Stimulated activated CD8-positive, alpha-beta memory T cell treated with anti-CD3 and anti-CD28 coated beads, Interleukin-2, amount 100 ng/mL, for 1 hour (primary cell): ENCODE results near the gene DMGDH.
A peak's percentile ranks its signal among the peaks of the same experiment; 100 is the strongest.

Experiments used
- DNase-seq, 2 donors: peaks; one replicate each; pipeline ENCODE4 v3.0.0-alpha.2; 2020; ENCODE audit warnings: low read depth in 2 of 2

The DMGDH gene

DNA sequence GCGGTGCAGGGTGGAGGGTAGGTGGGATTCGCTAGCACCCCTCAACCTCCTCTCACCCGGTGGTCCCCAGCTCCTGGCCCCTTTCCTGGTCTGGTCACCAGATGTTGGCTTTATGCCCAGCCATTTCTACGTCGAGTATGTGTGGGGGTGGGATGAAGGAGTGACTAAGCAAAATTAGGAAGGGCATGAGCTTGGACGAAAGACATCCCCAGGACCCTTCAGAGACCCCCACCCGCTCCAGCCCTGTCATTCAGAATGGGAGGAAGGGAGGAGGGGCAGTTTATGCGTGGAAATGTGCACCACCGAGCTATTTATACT, 835 bp upstream of the DMGDH start:
- DNase-seq, result no peak

DNA sequence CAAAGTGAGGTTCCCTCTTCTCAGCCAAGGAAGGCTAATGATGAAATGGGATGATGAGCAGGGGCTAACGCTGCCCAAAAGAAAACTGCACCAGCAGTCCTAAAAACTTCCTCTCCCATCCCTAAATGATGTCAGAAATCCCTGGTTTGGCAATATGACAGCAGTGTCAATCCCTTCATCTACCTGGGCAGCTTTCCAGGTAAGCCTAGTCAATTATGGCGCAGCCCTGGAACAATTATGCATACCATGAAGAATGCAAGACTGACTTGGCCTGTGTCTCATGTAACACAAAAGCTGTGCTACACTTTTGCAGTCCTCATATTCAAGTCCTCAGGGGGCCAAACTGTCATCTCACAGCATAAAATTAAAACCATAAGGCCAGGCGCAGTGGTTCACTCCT, 7.0 kb downstream of the DMGDH start:
- no peak for DNase-seq

DNA sequence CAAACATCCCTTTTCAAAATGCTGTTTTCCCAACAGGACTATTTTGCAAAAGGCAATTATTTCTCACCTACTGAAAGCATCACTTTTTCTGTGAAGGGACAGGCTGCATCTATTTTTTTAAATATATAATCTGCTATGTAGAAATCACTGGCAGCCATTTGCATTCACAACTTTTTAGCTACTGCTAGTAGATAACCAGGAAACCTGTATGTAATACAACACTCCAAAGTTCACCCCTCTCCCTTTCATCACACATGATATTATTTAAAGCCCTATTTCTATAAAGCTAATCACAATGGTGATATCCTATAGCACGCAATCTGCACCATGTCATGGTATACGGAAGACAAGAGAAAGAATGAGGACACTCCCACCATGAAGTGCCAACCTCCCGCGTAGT, 9.8 kb downstream of the DMGDH start:
- no peak for DNase-seq

GRCh38 chr5:79056847-79057246, 12.6 kb downstream of the DMGDH start:
- DNase-seq, result no peak

DNA sequence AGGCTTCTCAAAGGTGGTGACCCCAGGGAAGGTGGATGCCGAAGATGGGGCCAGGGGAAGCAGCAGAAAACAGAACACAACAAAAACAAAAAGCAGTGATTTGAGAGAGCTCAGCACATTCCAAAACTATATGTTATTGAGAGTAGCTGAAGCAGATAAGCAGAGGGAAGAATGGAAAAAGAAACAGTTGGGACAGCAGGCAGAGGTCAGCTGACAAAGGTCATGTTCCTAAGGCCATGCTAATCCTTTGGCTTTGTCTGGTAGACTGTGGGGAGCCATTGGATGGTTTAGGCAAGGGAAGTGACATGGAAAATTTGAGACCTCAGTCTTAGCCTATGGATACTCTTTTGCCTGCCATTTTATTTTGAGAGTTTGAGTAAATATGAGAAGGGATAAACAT, 14.5 kb downstream of the DMGDH start:
- DNase-seq, result no peak

GRCh38 chr5:79053321-79053720, 16.2 kb downstream of the DMGDH start:
- no peak for DNase-seq

DNA sequence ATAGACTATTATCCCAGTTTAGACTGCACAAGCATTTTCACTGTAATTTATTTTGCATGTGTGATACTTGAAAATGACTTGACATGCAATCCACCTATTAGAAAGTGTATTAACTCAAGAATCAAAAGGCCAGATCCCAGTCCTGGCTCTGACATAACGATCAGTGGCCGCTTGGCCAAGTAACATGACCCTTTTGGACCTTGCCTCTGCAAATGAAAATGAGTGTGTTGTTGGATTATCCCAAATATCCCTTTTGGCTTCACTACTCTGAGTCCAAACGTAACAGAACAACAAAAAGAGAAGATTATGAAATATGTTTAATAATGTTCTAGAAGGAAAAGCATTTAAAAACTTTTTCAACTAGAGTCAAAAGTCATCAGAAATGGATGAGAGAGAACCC, 19.0 kb downstream of the DMGDH start:
- DNase-seq, result no peak

DNA sequence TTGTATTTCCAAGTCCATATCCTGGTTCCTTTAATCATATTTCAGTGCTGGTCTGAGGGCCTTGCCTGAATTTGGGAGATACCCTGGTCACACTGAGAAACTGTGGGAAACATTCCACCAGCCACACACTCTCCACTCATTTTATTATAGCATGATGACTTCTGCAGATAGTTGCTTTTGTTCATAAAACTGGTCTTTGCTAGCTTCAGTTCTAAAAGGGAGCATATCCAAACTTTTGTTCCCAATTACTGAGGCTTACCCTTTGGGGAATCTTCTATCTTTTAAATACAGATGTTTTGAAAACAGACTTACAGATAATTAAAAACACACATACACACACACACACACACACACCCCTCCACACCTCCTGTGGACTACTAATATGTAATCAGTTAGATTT, 21.0 kb downstream of the DMGDH start:
- DNase-seq, result no peak

GRCh38 chr5:79047199-79047598, 22.3 kb downstream of the DMGDH start:
- no peak for DNase-seq

- no peak for DNase-seq
These were observed 27.3 kb downstream of the DMGDH start for GRCh38 chr5:79042188-79042587.

DNA sequence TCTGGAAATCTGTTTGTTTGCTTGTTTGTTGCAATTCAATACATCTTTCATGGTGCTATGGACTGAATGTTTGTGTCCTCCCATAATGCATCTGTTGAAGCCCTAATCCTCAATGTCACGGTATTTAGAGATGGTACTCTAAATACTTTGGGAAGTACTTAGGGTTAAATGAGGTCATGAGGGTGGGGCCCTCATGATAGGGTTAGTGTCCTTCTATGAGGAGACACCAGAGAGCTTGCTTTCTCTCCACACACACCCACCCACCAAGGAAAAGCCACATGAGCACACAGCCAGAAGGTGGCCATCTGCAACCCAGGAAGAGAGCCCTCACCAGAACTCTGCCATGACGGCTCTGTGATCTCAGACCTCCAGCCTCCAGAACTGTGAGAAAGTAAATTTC, 32.7 kb downstream of the DMGDH start:
- DNase-seq, result no peak

DNA sequence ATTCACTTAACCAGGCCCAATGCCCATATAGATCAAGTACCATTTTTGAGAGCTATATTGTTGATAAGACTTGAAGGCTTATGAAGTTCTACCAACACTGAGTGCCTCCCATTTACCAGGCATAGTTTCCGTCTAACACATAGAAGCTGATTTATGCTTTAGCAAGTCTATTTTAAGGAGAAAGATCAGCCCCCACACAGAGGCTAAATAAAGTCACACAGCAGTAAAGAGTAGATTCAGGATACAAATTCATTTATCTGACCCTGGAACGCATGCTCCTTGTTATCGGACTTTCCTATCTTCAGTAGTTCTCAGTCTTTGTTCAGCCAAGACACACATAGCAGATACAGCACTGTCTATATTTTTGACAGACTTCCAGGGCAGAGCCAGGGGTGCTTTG, 34.2 kb downstream of the DMGDH start:
- DNase-seq, result no peak

DNA sequence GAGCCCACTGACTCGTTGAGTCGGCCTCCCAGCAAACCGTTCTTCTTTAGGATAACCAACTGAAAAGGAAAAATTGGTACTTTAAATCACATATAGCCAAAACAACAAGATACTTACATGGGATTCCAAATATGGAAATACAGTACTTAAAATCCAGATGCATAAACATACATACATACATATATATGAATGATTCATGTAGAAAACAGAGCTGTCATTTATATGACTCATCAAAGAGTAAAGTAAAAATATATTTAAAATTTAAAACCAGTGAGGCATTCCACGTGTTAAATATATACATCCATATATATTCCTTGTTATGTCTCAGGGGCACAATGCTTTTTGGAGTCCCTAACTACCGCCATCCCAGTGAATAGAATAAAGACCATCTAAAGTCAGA, 36.7 kb downstream of the DMGDH start:
- DNase-seq, result no peak

- DNase-seq, result no peak
These were observed 37.3 kb downstream of the DMGDH start for GRCh38 chr5:79032031-79032695.

DNA sequence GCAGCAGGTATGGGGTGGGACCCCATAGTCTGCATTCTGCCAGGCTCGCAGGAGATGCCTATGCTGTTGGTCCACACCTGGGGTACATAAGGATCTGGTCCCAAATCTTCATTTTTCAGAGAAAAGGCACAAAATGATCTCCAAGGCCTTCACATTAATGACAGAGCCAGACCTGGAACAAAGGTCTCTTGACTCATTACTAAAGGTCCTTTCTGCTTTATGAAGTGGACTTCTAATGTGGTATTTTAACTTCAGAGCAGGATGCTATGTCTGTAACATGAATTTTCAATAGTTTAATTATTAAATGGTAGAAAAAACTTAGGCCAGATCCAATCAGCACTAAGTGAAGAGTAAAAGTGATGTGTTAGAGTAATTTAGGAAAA, 38.0 kb downstream of the DMGDH start:
- DNase-seq, result no peak

- DNase-seq, result no peak
These were observed 38.6 kb downstream of the DMGDH start for GRCh38 chr5:79030663-79031484.

GRCh38 chr5:79025054-79025472, 44.4 kb downstream of the DMGDH start:
- peak; percentile 5 to 35 for DNase-seq

- DNase-seq, result no peak
These were observed 45.5 kb downstream of the DMGDH start for GRCh38 chr5:79023947-79024346.

DNA sequence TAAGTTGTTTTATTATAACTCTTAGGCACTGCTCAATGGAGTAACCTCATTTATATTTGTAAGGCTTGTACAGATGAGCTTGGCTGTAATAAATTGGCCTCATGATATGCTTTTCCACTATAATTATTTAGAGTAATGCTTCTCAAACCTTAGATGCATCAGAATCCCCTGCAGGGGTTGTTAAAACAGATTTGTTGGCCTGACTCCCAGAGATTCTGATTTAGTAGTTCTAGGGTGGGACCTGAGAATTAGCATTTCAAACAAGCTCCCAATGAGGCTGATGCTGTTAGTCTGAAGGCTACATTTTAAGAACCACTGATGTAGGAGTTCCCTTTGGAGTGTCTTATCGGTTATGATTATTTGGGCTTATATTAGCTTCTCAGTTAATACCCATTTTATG, 46.1 kb downstream of the DMGDH start:
- DNase-seq, result no peak

DNA sequence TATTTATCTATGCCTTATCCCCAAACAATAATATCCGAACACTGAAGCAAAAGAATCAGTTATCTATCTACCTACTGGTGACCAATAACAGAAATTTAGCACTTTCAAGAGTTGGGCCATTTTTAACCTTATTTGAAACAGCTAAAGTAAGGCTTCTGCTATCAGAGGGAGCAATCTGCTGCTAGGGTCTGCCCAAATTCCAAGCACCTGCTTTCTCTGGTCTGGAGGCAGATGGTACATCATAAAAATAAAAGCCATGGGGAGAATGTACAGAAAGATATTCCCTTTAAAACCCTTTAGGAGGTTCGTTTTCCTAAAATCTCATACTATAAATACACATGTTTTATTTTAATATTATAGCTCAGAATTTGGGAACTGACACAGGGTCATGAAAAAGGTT, 46.7 kb downstream of the DMGDH start:
- no peak for DNase-seq

GRCh38 chr5:79021753-79022152, 47.7 kb downstream of the DMGDH start:
- no peak for DNase-seq

GRCh38 chr5:79020861-79021561, 48.5 kb downstream of the DMGDH start:
- DNase-seq, result peak in 1 of 2 donors; percentile 4

- DNase-seq, result no peak
These were observed 54.8 kb downstream of the DMGDH start for GRCh38 chr5:79014631-79015030.
